Mesothelial cell of epicardium (in vitro differentiated cells): Measurements from ENCODE around the gene DESI2. TPM values are rescaled to one million over a fixed set of nuclear protein-coding genes. Genes with fewer than 3 reads are reported as not detected.

Source experiments
- DNase-seq, 2 experiments: peaks; one replicate each; pipeline ENCODE4 v3.0.0; 2021; ENCODE audit warnings: low spot score in 2 of 2; ENCODE audit not compliant: unreplicated experiment in 2 of 2
- H3K27ac Mint-ChIP-seq: 2 replicates; pipeline ENCODE4 v1.8.0; 2021; ENCODE audit warnings: mixed read lengths
- H3K27me3 Mint-ChIP-seq: 2 replicates; pipeline ENCODE4 v1.8.0; 2021; ENCODE audit warnings: low read depth, mixed read lengths
- H3K36me3 Mint-ChIP-seq: 2 replicates; pipeline ENCODE4 v1.8.0; 2021; ENCODE audit warnings: mixed read lengths
- H3K4me1 Mint-ChIP-seq: 2 replicates; pipeline ENCODE4 v1.8.0; 2021; ENCODE audit warnings: mixed read lengths
- H3K4me3 Mint-ChIP-seq: 2 replicates; pipeline ENCODE4 v1.8.0; 2021; ENCODE audit warnings: mild to moderate bottlenecking, moderate library complexity, mixed read lengths
- H3K9me3 Mint-ChIP-seq: 2 replicates; pipeline ENCODE4 v1.8.0; 2021; ENCODE audit warnings: mixed read lengths
- CTCF ChIP-seq: fragments of 200-600 bp; sonication (generic); IDR thresholded peaks from one replicate; pipeline ENCODE4 v1.5.0; 2021; ENCODE audit warnings: antibody characterized with exemption; ENCODE audit not compliant: unreplicated experiment
- total RNA-seq: library from RNA; stranded (reverse); gene quantifications from 3 replicates; pipeline ENCODE4 v1.2.1, GENCODE V29; 2021

DESI2 gene
- total RNA-seq, 1 donor from 2014 or later = 30.7 TPM

GRCh38 chr1:244615301-244615700, 37.6 kb upstream of the DESI2 start:
- no peaks in the 10 kb centered on the region for H3K9me3 Mint-ChIP-seq

GRCh38 chr1:244626709-244627108, 26.2 kb upstream of the DESI2 start:
- Mint-ChIP-seq H3K9me3 (peaks cover 19% of the 10 kb centered on the region), H3K27me3 (no peaks in the 10 kb centered on the region), H3K4me3 (no peak overlapping the region), H3K4me1 (no peaks in the 10 kb centered on the region), H3K27ac (no peak overlapping the region), H3K36me3 (peaks cover 6% of the 10 kb centered on the region)
- no peak for TF ChIP-seq CTCF
- no peak for DNase-seq

More at GRCh38 chr1:244615301-244615700, 37.6 kb upstream of the DESI2 start:
- Mint-ChIP-seq H3K36me3 (no peaks in the 10 kb centered on the region), H3K27ac (no peak overlapping the region), H3K27me3 (no peaks in the 10 kb centered on the region), H3K4me3 (no peak overlapping the region), H3K4me1 (peaks cover 6% of the 10 kb centered on the region)
- no peak for DNase-seq
- TF ChIP-seq CTCF = no peak

- Mint-ChIP-seq H3K9me3 (peaks cover 36% of the 10 kb centered on the region), H3K4me3 (no peak overlapping the region), H3K27ac (no peak overlapping the region), H3K4me1 (no peaks in the 10 kb centered on the region), H3K36me3 (peaks cover 7% of the 10 kb centered on the region), H3K27me3 (no peaks in the 10 kb centered on the region)
- no peak for DNase-seq
- TF ChIP-seq CTCF = no peak
Measured at GRCh38 chr1:244628789-244629188, 24.1 kb upstream of the DESI2 start.

GRCh38 chr1:244633140-244633539, 19.8 kb upstream of the DESI2 start:
- peaks cover 25% of the 10 kb centered on the region for H3K9me3 Mint-ChIP-seq
- H3K27me3 Mint-ChIP-seq = no peaks in the 10 kb centered on the region
- H3K27ac Mint-ChIP-seq = no peak overlapping the region
- TF ChIP-seq CTCF = no peak
- H3K4me3 Mint-ChIP-seq = no peak overlapping the region
- peaks cover 6% of the 10 kb centered on the region for H3K36me3 Mint-ChIP-seq
- H3K4me1 Mint-ChIP-seq = no peaks in the 10 kb centered on the region
- no peak for DNase-seq

- no peak overlapping the region for H3K4me3 Mint-ChIP-seq
- TF ChIP-seq CTCF = no peak
- DNase-seq = no peak
- no peaks in the 10 kb centered on the region for H3K27me3 Mint-ChIP-seq
- H3K36me3 Mint-ChIP-seq = peaks cover 6% of the 10 kb centered on the region
- H3K27ac Mint-ChIP-seq = no peak overlapping the region
- peaks cover 25% of the 10 kb centered on the region for H3K9me3 Mint-ChIP-seq
- no peaks in the 10 kb centered on the region for H3K4me1 Mint-ChIP-seq
Measured at GRCh38 chr1:244634546-244634945, 18.4 kb upstream of the DESI2 start.

GRCh38 chr1:244636488-244637259, 16.3 kb upstream of the DESI2 start:
- Mint-ChIP-seq H3K27ac (no peak overlapping the region), H3K27me3 (no peaks in the 10 kb centered on the region), H3K9me3 (peaks cover 16% of the 10 kb centered on the region), H3K4me3 (no peak overlapping the region), H3K4me1 (no peaks in the 10 kb centered on the region), H3K36me3 (peaks cover 1% of the 10 kb centered on the region)
- DNase-seq = no peak
- no peak for TF ChIP-seq CTCF
